Fibroblast of lung (primary cell): ENCODE data around the gene RYR2. TPM values are rescaled to one million over a fixed set of nuclear protein-coding genes. Genes with fewer than 3 reads are reported as not detected.

ENCODE experiments used
- DNase-seq, 2 donors: peaks; one replicate each; pipeline versions ENCODE4 v3.0.0 to v3.0.0-alpha.2; 2010; ENCODE audit warnings: low read depth in 2 of 2
- H2AFZ ChIP-seq: 2 replicates; pipeline ENCODE4 v1.5.1; 2012; ENCODE audit warnings: low read length, control low read depth, inconsistent platforms
- H3K27ac ChIP-seq: 2 replicates; pipeline ENCODE4 v1.5.1; 2011; ENCODE audit warnings: low read length, control low read depth; ENCODE audit not compliant: insufficient read depth
- H3K27me3 ChIP-seq: 2 replicates; pipeline ENCODE4 v1.5.1; 2011; ENCODE audit warnings: mild to moderate bottlenecking, low read length; ENCODE audit not compliant: control insufficient read depth, insufficient read depth
- H3K36me3 ChIP-seq: 2 replicates; pipeline ENCODE4 v1.5.1; 2011; ENCODE audit warnings: low read length; ENCODE audit not compliant: control insufficient read depth, insufficient read depth
- H3K4me1 ChIP-seq: 2 replicates; pipeline ENCODE4 v1.5.1; 2011; ENCODE audit warnings: low read length; ENCODE audit not compliant: control insufficient read depth, insufficient read depth; ENCODE audit errors: extremely low read depth
- H3K4me2 ChIP-seq: 2 replicates; pipeline ENCODE4 v1.5.1; 2011; ENCODE audit warnings: low read length, control low read depth; ENCODE audit not compliant: insufficient read depth; ENCODE audit errors: extremely low read depth
- H3K4me3 ChIP-seq, 4 experiments: fragments of 200-600 bp in 1 of 4; sonication (generic) in 1 of 4; replicated peaks in 1 of 4; 2 replicates each; pipeline ENCODE4 v1.5.1; 2011 to 2016; ENCODE audit warnings: low read length in 4 of 4, low read depth in 3 of 4, mild to moderate bottlenecking in 3 of 4, control low read depth in 2 of 4, inconsistent platforms in 1 of 4, mixed read lengths in 1 of 4; ENCODE audit not compliant: insufficient read depth in 1 of 4; ENCODE audit errors: control extremely low read depth in 1 of 4
- H3K79me2 ChIP-seq: 2 replicates; pipeline ENCODE4 v1.5.1; 2012; ENCODE audit warnings: mild to moderate bottlenecking, low read length, inconsistent platforms; ENCODE audit not compliant: control insufficient read depth, insufficient read depth
- H3K9ac ChIP-seq: 2 replicates; pipeline ENCODE4 v1.5.1; 2011; ENCODE audit warnings: mild to moderate bottlenecking, low read length, control low read depth; ENCODE audit not compliant: insufficient read depth
- H3K9me3 ChIP-seq: 2 replicates; pipeline ENCODE4 v1.5.1; 2012; ENCODE audit warnings: low read depth, low read length; ENCODE audit not compliant: control insufficient read depth, insufficient read depth
- H4K20me1 ChIP-seq: 2 replicates; pipeline ENCODE4 v1.5.1; 2011; ENCODE audit warnings: low read length; ENCODE audit not compliant: control insufficient read depth, insufficient read depth; ENCODE audit errors: extremely low read depth
- CTCF ChIP-seq, 2 donors: IDR thresholded peaks in 1 of 2; conservative IDR thresholded peaks in 1 of 2; 1 replicate in 1 of 2; 2 replicates in 1 of 2; pipeline ENCODE4 v1.5.1; 2011 to 2012; ENCODE audit warnings: low read length in 2 of 2, control low read depth in 1 of 2, inconsistent platforms in 1 of 2, low read depth in 1 of 2, mild to moderate bottlenecking in 1 of 2
- EZH2 ChIP-seq: IDR thresholded peaks from 2 replicates; pipeline ENCODE4 v1.5.1; 2012; ENCODE audit warnings: low read length, control low read depth, mild to moderate bottlenecking; ENCODE audit errors: missing control alignments
- polyA plus RNA-seq, 2 donors: library from polyadenylated mRNA; depleted of rRNA in 1 of 2; stranded (reverse) in 1 of 2; unstranded in 1 of 2; fragments of >200 nt; gene quantifications; 2 replicates each; pipeline ENCODE4 v1.2.1, GENCODE V29; 2011 to 2012; ENCODE audit warnings: missing spikeins in 1 of 2
- total RNA-seq: library from RNA; depleted of rRNA; stranded (reverse); fragments of >200 nt; gene quantifications from 2 replicates; pipeline ENCODE4 v1.2.1, GENCODE V29; 2014

Gene RYR2
- total and polyA plus RNA-seq, 2 donors (not counting 1 experiment from before 2014, with no cell fraction given), result 0.06 to 0.17 TPM

GRCh38 chr1:237048803-237049202 lies 6.8 kb downstream of the RYR2 start:
- Histone ChIP-seq H3K9me3 (no peaks in the 10 kb centered on the region), H4K20me1 (no peaks in the 10 kb centered on the region), H2AFZ (no peak overlapping the region), H3K4me2 (no peak overlapping the region), H3K79me2 (no peaks in the 10 kb centered on the region), H3K27ac (no peak overlapping the region), H3K36me3 (no peaks in the 10 kb centered on the region), H3K9ac (no peak overlapping the region), H3K27me3 (peaks cover under 1% of the 10 kb centered on the region), H3K4me1 (no peaks in the 10 kb centered on the region), H3K4me3 (no peak overlapping the region)
- DNase-seq, result no peak
- TF ChIP-seq EZH2, result no peak
- no peak for TF ChIP-seq CTCF (conservative IDR thresholded peaks at IDR 0.05 in 1 of 2, IDR thresholded peaks at IDR 0.05 in 1 of 2; ENCODE audit: low read depth in 1 of 2, low read length in 2 of 2)

GRCh38 chr1:237050185-237050584 lies 8.2 kb downstream of the RYR2 start:
- no peaks in the 10 kb centered on the region for H4K20me1 ChIP-seq
- H3K79me2 ChIP-seq, result no peaks in the 10 kb centered on the region
- H3K4me2 ChIP-seq, result no peak overlapping the region
- H3K27me3 ChIP-seq, result no peaks in the 10 kb centered on the region
- TF ChIP-seq CTCF (conservative IDR thresholded peaks at IDR 0.05 in 1 of 2, IDR thresholded peaks at IDR 0.05 in 1 of 2; ENCODE audit: low read depth in 1 of 2, low read length in 2 of 2) (no peak), EZH2 (no peak)
- no peak overlapping the region for H3K9ac ChIP-seq
- H3K27ac ChIP-seq, result no peak overlapping the region
- no peaks in the 10 kb centered on the region for H3K36me3 ChIP-seq
- H3K4me1 ChIP-seq, result no peaks in the 10 kb centered on the region
- no peaks in the 10 kb centered on the region for H3K9me3 ChIP-seq
- no peak overlapping the region for H3K4me3 ChIP-seq
- no peak overlapping the region for H2AFZ ChIP-seq
- no peak for DNase-seq

- H3K27ac ChIP-seq, result no peak overlapping the region
- no peak overlapping the region for H3K9ac ChIP-seq
- H3K27me3 ChIP-seq, result no peaks in the 10 kb centered on the region
- H4K20me1 ChIP-seq, result no peaks in the 10 kb centered on the region
- H3K79me2 ChIP-seq, result no peaks in the 10 kb centered on the region
- TF ChIP-seq CTCF (conservative IDR thresholded peaks at IDR 0.05 in 1 of 2, IDR thresholded peaks at IDR 0.05 in 1 of 2; ENCODE audit: low read depth in 1 of 2, low read length in 2 of 2) (no peak), EZH2 (no peak)
- H2AFZ ChIP-seq, result no peak overlapping the region
- H3K9me3 ChIP-seq, result no peaks in the 10 kb centered on the region
- H3K4me3 ChIP-seq, result no peak overlapping the region
- H3K4me1 ChIP-seq, result no peaks in the 10 kb centered on the region
- H3K4me2 ChIP-seq, result no peak overlapping the region
- DNase-seq, result no peak
- no peaks in the 10 kb centered on the region for H3K36me3 ChIP-seq
These were observed 8.9 kb downstream of the RYR2 start for GRCh38 chr1:237050915-237051314.
